ENCODE measurements around the gene NBPF6.
"Not testable (repeated sequence)": the region's sequence is repeated elsewhere in the genome, so short reads cannot be mapped to it uniquely, and the experiment has no call there.

NBPF6 gene

GRCh38 chr1:108450043-108450442 lies at the start of gene NBPF6:
TSS of gene NBPF6 (plus strand) at chr1:108450343. CDS start at chr1:108450602, 259 bp downstream.
- not testable (repeated sequence) for FAIRE-seq

- not testable (repeated sequence) for FAIRE-seq
Measured at GRCh38 chr1:108411098-108411833, 38.9 kb upstream of the NBPF6 start.

- not testable (repeated sequence) for FAIRE-seq
Measured at GRCh38 chr1:108420129-108420528, 30.0 kb upstream of the NBPF6 start.

- FAIRE-seq = not testable (repeated sequence)
Measured at GRCh38 chr1:108421061-108421916, 28.9 kb upstream of the NBPF6 start.

GRCh38 chr1:108426877-108427276 lies 23.3 kb upstream of the NBPF6 start:
- FAIRE-seq = peak; percentile 94

- FAIRE-seq = not testable (repeated sequence)
Measured at GRCh38 chr1:108432002-108432401, 18.1 kb upstream of the NBPF6 start.

GRCh38 chr1:108433404-108433803 lies 16.7 kb upstream of the NBPF6 start:
- FAIRE-seq = not testable (repeated sequence)

GRCh38 chr1:108438536-108438935 lies 11.6 kb upstream of the NBPF6 start:
- FAIRE-seq = not testable (repeated sequence)

GRCh38 chr1:108454521-108454920 lies 4.4 kb downstream of the NBPF6 start:
- FAIRE-seq = not testable (repeated sequence)

GRCh38 chr1:108458661-108459060 lies 8.5 kb downstream of the NBPF6 start:
- FAIRE-seq = not testable (repeated sequence)

- not testable (repeated sequence) for FAIRE-seq
Measured at GRCh38 chr1:108461758-108462157, 11.6 kb downstream of the NBPF6 start.

- FAIRE-seq = not testable (repeated sequence)
Measured at GRCh38 chr1:108463962-108464361, 13.8 kb downstream of the NBPF6 start.

GRCh38 chr1:108466166-108466565 lies 16.0 kb downstream of the NBPF6 start:
- FAIRE-seq = not testable (repeated sequence)

GRCh38 chr1:108467155-108467554 lies 17.0 kb downstream of the NBPF6 start:
- FAIRE-seq = not testable (repeated sequence)

- not testable (repeated sequence) for FAIRE-seq
Measured at GRCh38 chr1:108470750-108471149, 20.6 kb downstream of the NBPF6 start.

GRCh38 chr1:108474516-108474915 lies 24.4 kb downstream of the NBPF6 start:
- FAIRE-seq = not testable (repeated sequence)

GRCh38 chr1:108478429-108479015 lies 28.4 kb downstream of the NBPF6 start:
- no peak for FAIRE-seq

GRCh38 chr1:108482708-108483107 lies 32.6 kb downstream of the NBPF6 start:
- FAIRE-seq = no peak

- not testable (repeated sequence) for FAIRE-seq
Measured at GRCh38 chr1:108485990-108486389, 35.8 kb downstream of the NBPF6 start.

- FAIRE-seq = not testable (repeated sequence)
Measured at GRCh38 chr1:108486707-108487106, 36.6 kb downstream of the NBPF6 start.

GRCh38 chr1:108495008-108495407 lies 44.9 kb downstream of the NBPF6 start:
- FAIRE-seq = not testable (repeated sequence)

- FAIRE-seq = not testable (repeated sequence)
Measured at GRCh38 chr1:108496856-108497255, 46.7 kb downstream of the NBPF6 start.

- FAIRE-seq = no peak
Measured at GRCh38 chr1:108502138-108502537, 52.0 kb downstream of the NBPF6 start.
